Fibroblast of lung (primary cell): ENCODE measurements around the gene ZFP57. TPM values are rescaled to one million over a fixed set of nuclear protein-coding genes. Genes with fewer than 3 reads are reported as not detected.

Experiments
- polyA plus RNA-seq, 2 donors: library from polyadenylated mRNA; depleted of rRNA in 1 of 2; stranded (reverse) in 1 of 2; unstranded in 1 of 2; fragments of >200 nt; gene quantifications; 2 replicates each; pipeline ENCODE4 v1.2.1, GENCODE V29; 2011 to 2012; ENCODE audit warnings: missing spikeins in 1 of 2
- total RNA-seq: library from RNA; depleted of rRNA; stranded (reverse); fragments of >200 nt; gene quantifications from 2 replicates; pipeline ENCODE4 v1.2.1, GENCODE V29; 2014

ZFP57 gene
- total and polyA plus RNA-seq, 2 donors (not counting 1 experiment from before 2014, with no cell fraction given): not detected

Other genes with a start within 250 kb of the ZFP57 start
- not detected in 2 replicates for gene OR10C1, start 241.8 kb downstream of the ZFP57 start, total RNA-seq
- not detected in 2 replicates for gene OR10C1, start 241.8 kb downstream of the ZFP57 start, polyA plus RNA-seq
- not detected in 2 replicates for gene OR11A1, start 224.1 kb downstream of the ZFP57 start, total RNA-seq
- not detected in 2 replicates for gene OR11A1, start 224.1 kb downstream of the ZFP57 start, polyA plus RNA-seq
- gene OR2H1, start 224.0 kb downstream of the ZFP57 start, total RNA-seq: not detected in 2 replicates
- not detected in 2 replicates for gene OR2H1, start 224.0 kb downstream of the ZFP57 start, polyA plus RNA-seq
- not detected in 2 replicates for gene MAS1L, start 193.2 kb downstream of the ZFP57 start, total RNA-seq
- not detected in 2 replicates for gene MAS1L, start 193.2 kb downstream of the ZFP57 start, polyA plus RNA-seq
- not detected in 2 replicates for gene UBD, start 121.4 kb downstream of the ZFP57 start, total RNA-seq
- gene UBD, start 121.4 kb downstream of the ZFP57 start, polyA plus RNA-seq: 0.06 TPM in 1 of 2 replicates, not detected in the other
- gene OR2H2, start 96.0 kb downstream of the ZFP57 start, total RNA-seq: not detected in 2 replicates
- gene OR2H2, start 96.0 kb downstream of the ZFP57 start, polyA plus RNA-seq: not detected in 2 replicates
- gene GABBR1, start 48.0 kb downstream of the ZFP57 start, total RNA-seq: 10.5 and 13.4 TPM in 2 replicates
- gene GABBR1, start 48.0 kb downstream of the ZFP57 start, polyA plus RNA-seq: 8.7 and 10.9 TPM in 2 replicates
- gene MOG, start 24.1 kb downstream of the ZFP57 start, total RNA-seq: not detected in 2 replicates
- not detected in 2 replicates for gene MOG, start 24.1 kb downstream of the ZFP57 start, polyA plus RNA-seq
- 4.6 and 5.4 TPM in 2 replicates for gene HLA-F, start 42.3 kb upstream of the ZFP57 start, total RNA-seq
- gene HLA-F, start 42.3 kb upstream of the ZFP57 start, polyA plus RNA-seq: 1.5 and 18.7 TPM in 2 replicates
- not detected in 2 replicates for gene HLA-G, start 146.7 kb upstream of the ZFP57 start, total RNA-seq
- 0.23 and 0.24 TPM in 2 replicates for gene HLA-G, start 146.7 kb upstream of the ZFP57 start, polyA plus RNA-seq